ENCODE results near the gene FAM234A. TPM values are rescaled to one million over a fixed set of nuclear protein-coding genes. Genes with fewer than 3 reads are reported as not detected.
"Not testable (repeated sequence)": the region's sequence is repeated elsewhere in the genome, so short reads cannot be mapped to it uniquely, and the experiment has no call there.

The FAM234A gene
- polyA plus RNA-seq, 4 donors: 75.5 to 88.2 (median 81.5) TPM

- DNase-seq (ENCODE audit: low read depth in 4 of 4, low spot score in 3 of 4): no peak
These were observed 4.8 kb upstream of the FAM234A start for GRCh38 chr16:229731-230281.

- not testable (repeated sequence) for DNase-seq (ENCODE audit: low read depth in 4 of 4, low spot score in 3 of 4)
These were observed 4.3 kb upstream of the FAM234A start for GRCh38 chr16:230351-230750.

GRCh38 chr16:230949-231348 lies 3.7 kb upstream of the FAM234A start:
- DNase-seq (ENCODE audit: low read depth in 4 of 4, low spot score in 3 of 4): no peak

GRCh38 chr16:239948-240277 lies 5.3 kb downstream of the FAM234A start:
- DNase-seq (ENCODE audit: low read depth in 4 of 4, low spot score in 3 of 4): no peak

GRCh38 chr16:240559-240958 lies 5.9 kb downstream of the FAM234A start:
- no peak for DNase-seq (ENCODE audit: low read depth in 4 of 4, low spot score in 3 of 4)

GRCh38 chr16:242281-242680 lies 7.7 kb downstream of the FAM234A start:
- DNase-seq (ENCODE audit: low read depth in 4 of 4, low spot score in 3 of 4): no peak

- no peak for DNase-seq (ENCODE audit: low read depth in 4 of 4, low spot score in 3 of 4)
These were observed 8.7 kb downstream of the FAM234A start for GRCh38 chr16:243348-243747.

- no peak for DNase-seq (ENCODE audit: low read depth in 4 of 4, low spot score in 3 of 4)
These were observed 10.5 kb downstream of the FAM234A start for GRCh38 chr16:245105-245504.

- no peak for DNase-seq (ENCODE audit: low read depth in 4 of 4, low spot score in 3 of 4)
These were observed 12.4 kb downstream of the FAM234A start for GRCh38 chr16:247027-247426.

GRCh38 chr16:249431-249830 lies 14.8 kb downstream of the FAM234A start:
- no peak for DNase-seq (ENCODE audit: low read depth in 4 of 4, low spot score in 3 of 4)

GRCh38 chr16:252366-253337 lies 18.0 kb downstream of the FAM234A start:
- no peak for DNase-seq (ENCODE audit: low read depth in 4 of 4, low spot score in 3 of 4)

- no peak for DNase-seq (ENCODE audit: low read depth in 4 of 4, low spot score in 3 of 4)
These were observed 19.2 kb downstream of the FAM234A start for GRCh38 chr16:253833-254232.

GRCh38 chr16:254461-254860 lies 19.8 kb downstream of the FAM234A start:
- no peak for DNase-seq (ENCODE audit: low read depth in 4 of 4, low spot score in 3 of 4)

GRCh38 chr16:255183-255582 lies 20.6 kb downstream of the FAM234A start:
- no peak for DNase-seq (ENCODE audit: low read depth in 4 of 4, low spot score in 3 of 4)

- DNase-seq (ENCODE audit: low read depth in 4 of 4, low spot score in 3 of 4): not testable (repeated sequence)
These were observed 23.5 kb downstream of the FAM234A start for GRCh38 chr16:258091-258490.

GRCh38 chr16:259226-259625 lies 24.6 kb downstream of the FAM234A start:
- DNase-seq (ENCODE audit: low read depth in 4 of 4, low spot score in 3 of 4): no peak

- DNase-seq (ENCODE audit: low read depth in 4 of 4, low spot score in 3 of 4): no peak
These were observed 25.2 kb downstream of the FAM234A start for GRCh38 chr16:259814-260253.

GRCh38 chr16:260326-260725 lies 25.7 kb downstream of the FAM234A start:
- no peak for DNase-seq (ENCODE audit: low read depth in 4 of 4, low spot score in 3 of 4)

- DNase-seq (ENCODE audit: low read depth in 4 of 4, low spot score in 3 of 4): no peak
These were observed 26.5 kb downstream of the FAM234A start for GRCh38 chr16:261031-261691.

GRCh38 chr16:262121-262745 lies 27.6 kb downstream of the FAM234A start:
- DNase-seq (ENCODE audit: low read depth in 4 of 4, low spot score in 3 of 4): no peak

GRCh38 chr16:263182-263774 lies 28.7 kb downstream of the FAM234A start:
- DNase-seq (ENCODE audit: low read depth in 4 of 4, low spot score in 3 of 4): no peak
